Erythroblast (primary cell): ENCODE measurements around the gene PTPRD.

Experiments
- GATA1 ChIP-seq: IDR thresholded peaks from 2 replicates; pipeline ENCODE4 v1.6.1; 2011; ENCODE audit warnings: low read depth, mild to moderate bottlenecking, control low read depth, low read length, moderate library complexity
- POLR2A ChIP-seq: IDR thresholded peaks from 2 replicates; pipeline ENCODE4 v1.6.1; 2011; ENCODE audit warnings: mild to moderate bottlenecking, low read length

- TF ChIP-seq POLR2A (no peak), GATA1 (no peak)
Measured at GRCh38 chr9:8600914-8601680, 2011.7 kb downstream of the PTPRD start.
